NCI-H226 (cell line): ENCODE measurements around the gene ROBO2.
A peak's percentile ranks its signal among the peaks of the same experiment; 100 is the strongest.

Source experiments
- DNase-seq: peaks from one replicate; pipeline ENCODE4 v3.0.0-alpha.2; 2015

The ROBO2 gene, protein sequence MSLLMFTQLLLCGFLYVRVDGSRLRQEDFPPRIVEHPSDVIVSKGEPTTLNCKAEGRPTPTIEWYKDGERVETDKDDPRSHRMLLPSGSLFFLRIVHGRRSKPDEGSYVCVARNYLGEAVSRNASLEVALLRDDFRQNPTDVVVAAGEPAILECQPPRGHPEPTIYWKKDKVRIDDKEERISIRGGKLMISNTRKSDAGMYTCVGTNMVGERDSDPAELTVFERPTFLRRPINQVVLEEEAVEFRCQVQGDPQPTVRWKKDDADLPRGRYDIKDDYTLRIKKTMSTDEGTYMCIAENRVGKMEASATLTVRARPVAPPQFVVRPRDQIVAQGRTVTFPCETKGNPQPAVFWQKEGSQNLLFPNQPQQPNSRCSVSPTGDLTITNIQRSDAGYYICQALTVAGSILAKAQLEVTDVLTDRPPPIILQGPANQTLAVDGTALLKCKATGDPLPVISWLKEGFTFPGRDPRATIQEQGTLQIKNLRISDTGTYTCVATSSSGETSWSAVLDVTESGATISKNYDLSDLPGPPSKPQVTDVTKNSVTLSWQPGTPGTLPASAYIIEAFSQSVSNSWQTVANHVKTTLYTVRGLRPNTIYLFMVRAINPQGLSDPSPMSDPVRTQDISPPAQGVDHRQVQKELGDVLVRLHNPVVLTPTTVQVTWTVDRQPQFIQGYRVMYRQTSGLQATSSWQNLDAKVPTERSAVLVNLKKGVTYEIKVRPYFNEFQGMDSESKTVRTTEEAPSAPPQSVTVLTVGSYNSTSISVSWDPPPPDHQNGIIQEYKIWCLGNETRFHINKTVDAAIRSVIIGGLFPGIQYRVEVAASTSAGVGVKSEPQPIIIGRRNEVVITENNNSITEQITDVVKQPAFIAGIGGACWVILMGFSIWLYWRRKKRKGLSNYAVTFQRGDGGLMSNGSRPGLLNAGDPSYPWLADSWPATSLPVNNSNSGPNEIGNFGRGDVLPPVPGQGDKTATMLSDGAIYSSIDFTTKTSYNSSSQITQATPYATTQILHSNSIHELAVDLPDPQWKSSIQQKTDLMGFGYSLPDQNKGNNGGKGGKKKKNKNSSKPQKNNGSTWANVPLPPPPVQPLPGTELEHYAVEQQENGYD (N-terminal part only)

DNA sequence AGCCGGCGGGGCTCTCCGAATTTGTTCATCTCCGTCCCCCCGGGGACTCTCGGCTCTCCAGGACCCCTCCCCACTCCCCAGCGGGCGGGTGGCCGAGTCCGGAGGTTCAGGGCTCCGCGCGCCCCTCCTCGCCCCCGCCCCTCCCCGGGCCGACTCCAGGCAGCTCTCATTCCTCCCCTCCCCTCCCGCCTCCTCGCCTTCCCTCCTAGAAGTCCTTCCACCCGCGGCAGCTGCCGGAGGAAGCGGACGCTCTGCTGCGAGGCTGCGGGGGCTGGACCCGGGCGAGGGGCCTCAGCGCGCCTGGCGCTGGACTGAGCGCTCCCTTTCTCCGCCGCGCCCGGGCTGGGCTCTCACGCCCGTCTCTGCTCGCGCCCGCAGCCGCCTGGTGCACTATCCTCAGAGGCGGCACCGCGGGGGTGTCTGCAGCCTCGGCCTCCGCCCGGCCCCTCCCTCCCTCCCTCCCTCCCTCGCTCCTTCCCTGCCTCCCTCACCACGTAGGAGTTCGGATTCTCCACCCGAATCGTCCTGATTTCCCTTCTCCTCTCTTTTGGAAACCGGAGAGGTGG is at the start of gene ROBO2:
TSS of gene ROBO2 (plus strand) at position 494 of the 566 bp plus-strand sequence. CDS start 687 bp downstream, outside the sequence.
- DNase-seq = no peak

DNA sequence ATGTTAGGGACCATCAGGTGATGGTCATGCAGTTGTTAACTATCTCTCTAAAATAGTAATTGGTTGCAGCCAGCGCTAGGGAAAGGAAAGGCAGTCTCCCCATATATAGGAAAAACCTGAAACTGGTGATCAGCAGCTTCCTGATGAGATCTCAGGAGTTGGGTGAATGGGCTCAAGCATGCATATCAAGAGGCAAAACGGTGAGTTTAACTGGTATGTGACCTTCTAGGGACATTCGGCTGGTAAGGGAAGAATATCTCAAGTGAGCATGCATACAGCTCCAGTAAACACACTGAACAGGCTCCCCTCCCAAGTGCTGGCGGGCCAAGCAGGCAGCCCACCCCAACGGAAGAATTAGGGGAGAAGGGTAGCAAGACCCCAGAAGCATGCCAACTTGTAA is 49.3 kb upstream of the ROBO2 start:
- DNase-seq = no peak

DNA sequence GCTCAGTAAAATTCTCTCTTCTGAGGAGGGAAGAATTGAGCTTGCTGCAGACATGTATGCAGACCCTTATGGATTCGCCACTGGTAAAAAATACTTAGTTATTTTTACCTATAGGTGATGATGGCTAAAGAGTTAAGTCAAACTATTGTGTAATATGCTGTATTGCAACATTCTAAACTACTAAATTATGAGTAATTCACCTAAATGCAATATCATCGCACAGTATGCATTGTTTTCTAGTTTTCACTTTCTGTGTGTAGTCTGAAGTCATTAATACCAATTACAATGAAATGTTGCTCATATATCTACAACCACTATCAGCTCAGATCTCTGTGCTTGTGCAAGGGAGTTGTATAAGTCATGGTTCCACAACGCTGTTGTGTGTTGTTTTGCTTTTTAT is 48.7 kb upstream of the ROBO2 start:
- DNase-seq = no peak

DNA sequence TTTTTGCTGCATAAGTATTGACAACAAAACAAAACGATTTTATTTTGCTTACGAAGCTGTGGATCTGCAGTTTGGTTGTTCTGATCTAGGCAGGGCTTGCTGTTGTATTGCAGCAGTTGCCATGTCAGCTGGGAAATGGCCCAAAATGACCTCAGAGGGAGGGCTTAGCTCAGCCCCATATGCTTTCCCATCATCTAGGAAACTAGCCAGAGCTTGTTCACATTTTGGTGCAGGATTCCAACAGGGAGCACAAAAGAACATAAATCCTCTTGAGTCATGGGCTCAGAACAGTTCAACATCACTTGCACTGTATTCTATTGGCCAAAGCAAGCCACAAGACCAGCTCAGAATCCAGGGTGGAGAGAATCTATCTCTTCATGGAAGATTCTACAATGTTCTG is 42.2 kb upstream of the ROBO2 start:
- no peak for DNase-seq

DNA sequence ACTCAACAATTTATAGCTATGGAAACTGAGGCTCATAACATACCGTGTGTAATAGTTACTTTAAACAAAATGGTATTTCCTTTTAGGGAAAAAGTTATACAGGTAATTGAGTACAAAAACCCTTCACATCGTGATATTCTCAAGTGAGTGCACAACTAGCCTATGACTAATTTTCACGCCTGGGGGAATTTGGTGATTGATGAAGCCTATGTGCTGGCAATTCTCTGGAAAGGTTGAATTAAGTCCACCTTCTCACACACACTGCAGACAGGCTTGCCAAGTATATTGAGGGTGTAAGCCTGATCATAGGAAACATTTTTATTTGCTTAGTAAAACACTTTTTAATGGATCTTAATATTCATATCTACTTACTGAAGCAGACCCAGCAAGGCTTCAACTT is 41.3 kb upstream of the ROBO2 start:
- no peak for DNase-seq

DNA sequence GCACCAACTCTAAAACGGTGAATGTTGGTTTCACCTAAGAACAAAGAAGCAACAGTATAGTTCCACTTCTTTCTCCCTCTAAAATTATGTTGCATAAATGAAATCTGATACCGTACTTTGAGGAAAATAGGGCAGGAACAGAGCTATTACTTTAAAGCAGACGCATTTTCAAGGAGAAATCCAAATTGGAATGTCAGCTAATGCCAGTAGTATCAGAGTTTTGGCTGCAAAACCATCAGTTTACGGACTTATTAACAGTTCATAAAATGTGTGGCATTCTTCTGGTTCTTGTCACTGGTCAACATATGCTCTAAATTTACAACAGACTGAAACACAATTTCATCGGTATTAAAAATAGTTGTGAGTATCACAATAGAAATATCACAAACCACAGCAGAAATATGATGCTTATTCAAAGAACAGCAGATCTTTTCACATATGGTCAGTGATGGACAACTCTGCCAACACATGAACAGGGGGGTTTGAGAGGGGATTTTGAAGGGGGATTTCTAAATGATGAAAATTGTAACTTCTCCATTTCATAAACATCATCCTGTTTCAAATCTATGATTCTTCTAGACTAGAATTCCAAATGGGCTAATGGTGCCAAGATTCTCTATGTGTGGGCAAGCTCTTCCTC is 38.7 kb upstream of the ROBO2 start:
- no peak for DNase-seq

DNA sequence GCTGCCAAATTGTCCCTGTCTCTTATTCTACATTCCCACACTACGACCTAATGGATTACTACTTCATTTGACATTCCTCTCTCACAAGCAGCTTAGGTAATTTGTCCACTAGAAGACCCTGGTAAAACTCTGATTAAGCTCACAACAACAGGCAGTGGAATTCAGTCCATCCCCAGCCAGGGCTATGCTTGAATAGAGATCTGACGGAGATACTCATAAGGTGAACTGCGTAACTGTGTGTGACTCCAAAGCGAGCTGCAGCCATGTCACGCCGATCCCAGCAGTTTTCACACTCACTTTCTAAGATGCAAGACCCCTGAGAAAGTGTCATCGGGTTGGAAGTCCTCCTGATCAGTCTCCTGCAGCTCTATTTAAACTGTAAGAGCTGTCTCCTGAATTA is 25.7 kb upstream of the ROBO2 start:
- DNase-seq = no peak

DNA sequence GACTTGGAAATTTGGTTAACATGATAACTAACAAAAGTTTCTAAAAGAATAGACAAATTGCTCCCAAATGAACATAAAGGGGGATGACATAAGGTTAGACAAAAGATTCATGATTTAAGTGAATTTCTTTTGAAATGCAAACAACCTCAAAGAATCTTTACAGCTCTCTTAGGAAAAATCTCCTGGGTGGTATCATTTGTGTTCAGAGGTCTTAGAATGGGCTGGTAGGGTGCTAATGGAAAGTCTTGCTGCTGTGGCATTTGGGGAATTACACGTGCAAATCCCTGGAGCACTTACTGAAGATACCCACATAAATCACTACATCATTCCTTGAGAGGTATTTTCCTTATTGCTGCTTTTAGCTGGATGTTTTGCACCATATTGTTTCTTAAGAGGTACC is 14.4 kb upstream of the ROBO2 start:
- DNase-seq = no peak

DNA sequence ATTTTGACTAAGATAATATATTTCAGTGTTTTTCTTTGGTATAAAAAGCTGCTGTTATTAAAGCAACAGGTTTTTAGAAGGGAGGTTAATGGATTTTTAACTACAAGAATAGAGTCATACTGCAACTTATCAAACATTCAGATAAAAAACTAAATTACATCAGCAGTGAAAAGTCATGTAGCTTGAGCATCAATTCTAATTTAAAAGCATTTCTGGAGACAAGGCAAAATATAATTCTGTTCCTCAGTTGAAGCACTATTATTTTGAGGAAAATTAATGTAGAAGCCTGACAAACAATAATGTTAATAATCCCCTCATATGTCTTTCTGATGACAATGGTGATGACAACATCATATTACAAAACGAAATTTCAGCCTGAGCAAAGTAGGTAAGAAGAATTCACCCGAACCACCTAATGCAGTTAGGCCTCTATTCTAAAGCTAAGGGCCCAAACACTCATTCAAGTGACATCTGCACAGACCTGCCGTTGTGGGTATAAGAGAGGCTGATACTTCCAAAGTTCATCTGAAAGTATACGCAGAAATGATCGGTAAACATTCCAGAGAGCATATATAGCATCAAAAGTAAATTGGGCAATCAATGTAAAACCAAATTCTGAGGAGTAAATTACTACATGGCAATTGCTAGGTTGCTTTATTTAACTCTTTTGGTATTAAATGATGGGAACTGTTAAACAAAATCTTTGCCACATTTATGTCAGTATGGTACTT is 12.8 kb upstream of the ROBO2 start:
- DNase-seq = no peak

DNA sequence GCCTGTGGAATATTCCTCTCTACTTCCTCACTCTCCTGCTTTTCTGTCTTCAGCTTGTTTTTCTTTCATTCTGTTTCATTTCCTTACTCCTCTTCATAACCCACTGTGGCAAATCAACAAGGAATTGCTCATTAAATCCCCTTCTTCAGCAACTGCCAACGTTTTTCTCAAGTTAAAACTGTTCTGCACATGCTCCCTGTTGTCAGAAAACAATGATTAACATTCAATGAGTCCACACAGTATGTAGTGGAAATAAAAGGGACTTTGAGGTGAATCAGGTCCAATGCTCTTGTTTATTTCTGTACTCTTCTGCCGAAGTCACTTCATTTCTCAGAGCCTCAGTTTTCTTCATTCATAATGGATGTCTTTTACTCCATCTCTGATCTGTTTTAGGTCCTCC is 11.9 kb upstream of the ROBO2 start:
- DNase-seq = no peak

DNA sequence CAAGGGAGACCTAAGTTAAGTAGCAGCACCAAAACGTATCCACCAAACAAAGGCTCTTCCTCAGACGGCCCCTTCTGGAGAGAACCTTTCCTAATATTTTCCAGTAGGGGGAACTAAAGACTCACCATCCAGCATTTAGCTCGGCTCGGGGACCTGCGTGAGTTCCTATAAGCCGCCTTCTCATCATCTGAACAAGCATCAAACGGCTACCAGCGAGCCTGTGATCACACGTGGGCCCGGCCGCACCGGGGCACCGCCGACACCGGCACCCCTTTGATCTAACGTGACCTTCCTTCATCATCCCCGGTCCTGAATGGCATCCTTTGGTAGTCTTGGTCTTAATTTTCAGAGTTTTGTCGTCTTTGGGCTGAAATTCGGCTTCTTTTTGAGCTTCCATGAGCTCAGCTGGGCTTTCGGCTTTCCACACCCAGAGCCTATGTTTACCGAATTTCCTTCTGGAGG is 1.4 kb upstream of the ROBO2 start:
- DNase-seq = peak; percentile 49

DNA sequence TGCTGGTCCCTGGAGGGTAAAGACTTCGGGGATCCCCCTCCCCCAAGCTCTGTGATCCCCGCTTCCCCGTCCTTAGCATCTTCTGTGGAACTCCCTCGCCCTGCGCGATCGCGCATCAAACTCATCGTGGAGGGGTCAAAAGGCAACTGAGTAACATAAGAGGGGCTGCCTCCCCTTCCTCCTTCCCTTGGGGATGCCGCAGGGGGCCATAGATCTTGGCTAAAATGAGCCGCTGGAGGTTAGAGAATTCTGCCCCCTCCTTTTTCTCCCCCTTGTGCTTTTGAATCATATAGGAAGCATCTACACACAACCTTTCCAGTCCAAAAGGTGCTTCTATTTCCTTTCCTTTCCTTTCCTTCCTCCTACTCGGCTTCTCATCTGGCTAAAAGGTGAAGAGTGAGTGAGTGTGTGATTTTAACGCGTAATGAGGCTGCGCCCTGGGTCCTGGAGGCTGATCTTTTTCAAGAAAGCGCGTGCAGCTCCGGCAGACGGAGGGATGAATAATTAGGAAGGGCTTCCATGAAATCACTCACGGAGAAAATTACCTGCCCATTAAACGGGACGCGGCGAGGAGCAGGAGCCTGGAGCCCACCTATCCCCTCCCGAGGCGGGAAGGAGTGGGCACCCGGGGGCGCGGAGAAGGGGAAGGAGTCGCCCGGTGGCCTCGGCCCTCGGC is 831 bp upstream of the ROBO2 start:
- no peak for DNase-seq

DNA sequence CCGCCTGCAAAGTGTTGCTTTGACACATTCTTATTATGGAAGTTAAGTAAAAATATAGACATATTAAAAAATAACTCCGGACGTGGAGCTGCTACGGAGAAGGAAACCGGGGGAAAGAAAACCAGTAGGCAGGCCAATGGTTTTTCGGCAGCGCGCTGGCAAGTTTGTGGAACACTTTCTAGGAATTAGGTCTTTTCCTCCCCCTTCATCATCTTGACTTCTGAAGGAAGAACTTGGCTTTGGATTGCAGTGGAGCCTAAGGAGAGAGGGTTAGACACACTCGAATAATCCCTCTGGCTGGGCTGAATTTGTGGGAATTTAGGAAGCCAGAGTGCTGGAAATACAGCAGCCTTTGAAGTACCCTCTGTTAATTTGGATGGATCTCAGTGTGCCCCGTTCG is 317 bp downstream of the ROBO2 start:
- DNase-seq = no peak

DNA sequence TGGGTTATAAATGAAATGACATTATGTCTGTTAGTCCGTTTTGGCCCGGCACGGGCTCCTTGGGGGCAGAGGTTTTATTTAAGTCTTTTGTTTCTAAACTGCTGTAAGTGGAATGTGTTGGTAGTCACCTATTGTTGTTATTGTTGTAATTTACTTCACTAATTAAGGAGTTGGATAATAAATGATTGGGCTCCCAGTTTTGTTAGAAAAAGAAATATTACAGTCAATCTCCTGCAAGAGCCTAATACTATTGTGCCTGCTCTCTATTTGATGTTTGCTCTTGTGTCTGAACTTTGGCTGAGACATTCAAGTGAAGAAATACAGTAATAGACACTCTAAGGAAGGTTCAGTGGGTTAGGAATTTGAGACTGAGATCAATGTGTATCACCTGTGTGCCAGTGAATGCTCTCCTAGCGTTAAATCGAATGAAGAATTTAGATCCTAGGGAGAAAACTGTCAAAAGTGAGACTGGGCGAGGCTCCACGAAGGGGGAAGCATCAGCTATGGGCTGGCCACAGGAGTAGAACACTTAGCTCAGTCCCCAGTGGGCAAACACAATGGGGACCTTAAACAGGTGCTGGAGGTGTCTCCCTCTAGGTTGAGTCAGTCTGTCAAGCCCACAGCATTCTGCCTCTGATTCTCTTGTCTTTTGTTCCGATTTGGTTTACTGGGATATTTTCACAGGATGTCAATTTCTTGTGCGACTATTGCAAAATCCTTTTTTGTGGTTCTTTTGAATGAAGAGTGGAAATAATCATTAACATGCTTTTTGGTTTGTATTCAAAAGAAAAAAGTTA is 1.2 kb downstream of the ROBO2 start:
- no peak for DNase-seq

DNA sequence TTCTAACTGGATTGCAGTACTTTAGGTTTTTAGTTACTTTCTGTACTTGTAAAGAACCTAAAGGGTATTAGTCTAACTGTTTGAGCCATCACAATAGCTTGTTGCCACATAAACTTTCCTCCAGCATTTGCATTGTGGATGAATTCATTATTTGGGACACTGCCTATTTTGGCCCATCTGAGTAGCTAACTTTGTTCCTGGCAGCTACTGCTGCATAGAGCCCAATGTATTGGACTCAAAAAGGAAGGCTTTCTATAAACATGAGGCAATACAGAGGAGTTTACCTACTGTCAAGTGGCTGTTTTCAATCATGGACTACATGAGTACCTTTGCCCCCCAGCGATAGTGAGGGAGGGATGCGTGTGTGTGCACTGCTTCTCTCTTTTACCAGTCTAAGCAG is 1.9 kb downstream of the ROBO2 start:
- DNase-seq = no peak

DNA sequence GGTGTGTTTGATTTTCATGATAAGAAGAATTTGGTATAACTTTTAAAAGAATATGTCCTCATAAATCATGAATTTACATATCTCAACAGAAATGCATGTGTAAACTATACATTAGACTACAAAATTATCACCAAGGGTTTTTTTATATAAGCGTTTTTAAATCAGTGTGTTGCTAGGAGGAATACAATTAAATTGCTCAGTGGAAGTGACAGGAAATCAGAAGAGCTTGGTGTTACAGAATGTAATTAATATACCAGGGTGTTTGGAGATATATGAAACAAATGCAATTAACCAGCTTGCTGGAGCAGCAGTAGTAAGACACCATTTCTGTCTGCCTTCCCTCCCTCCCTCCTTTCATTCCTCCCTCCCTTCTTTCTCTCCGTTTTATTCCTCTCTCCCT is 2.4 kb downstream of the ROBO2 start:
- DNase-seq = no peak

DNA sequence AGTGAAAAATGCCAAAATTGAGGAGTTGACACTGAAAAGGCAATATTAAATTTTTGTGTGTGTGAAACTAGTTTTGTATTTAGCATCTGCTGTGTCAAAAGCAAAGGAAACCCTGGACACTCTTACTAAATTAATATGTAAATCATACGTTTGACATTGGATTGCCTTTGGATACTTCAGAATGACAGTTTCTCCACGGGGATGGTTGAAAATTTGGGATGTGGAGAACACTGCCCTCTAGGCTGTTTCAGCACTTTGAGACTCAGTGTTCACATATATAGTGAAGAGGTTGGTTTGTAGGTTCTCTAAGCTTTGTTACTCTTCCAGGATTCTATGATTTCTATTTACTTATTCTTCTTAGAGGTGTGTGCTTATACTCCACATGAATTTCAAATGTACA is 3.0 kb downstream of the ROBO2 start:
- no peak for DNase-seq

DNA sequence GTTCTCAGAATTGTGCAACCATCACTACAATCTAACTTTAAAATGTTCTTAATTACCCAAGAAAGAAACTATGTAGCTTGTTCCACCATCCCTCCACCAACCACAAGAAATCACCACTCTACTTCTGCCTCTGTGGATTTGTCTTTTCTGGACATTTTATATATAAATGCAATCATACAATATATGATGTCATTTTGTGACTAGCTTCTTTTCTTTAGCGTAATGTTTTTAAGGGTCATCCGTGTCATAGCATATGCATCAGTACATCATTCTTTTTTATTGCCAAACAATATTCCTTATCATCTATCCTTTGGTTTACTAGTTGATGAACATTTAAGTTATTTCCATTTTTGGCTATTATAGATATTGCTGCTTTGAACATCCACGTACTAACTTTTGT is 5.8 kb downstream of the ROBO2 start:
- no peak for DNase-seq

DNA sequence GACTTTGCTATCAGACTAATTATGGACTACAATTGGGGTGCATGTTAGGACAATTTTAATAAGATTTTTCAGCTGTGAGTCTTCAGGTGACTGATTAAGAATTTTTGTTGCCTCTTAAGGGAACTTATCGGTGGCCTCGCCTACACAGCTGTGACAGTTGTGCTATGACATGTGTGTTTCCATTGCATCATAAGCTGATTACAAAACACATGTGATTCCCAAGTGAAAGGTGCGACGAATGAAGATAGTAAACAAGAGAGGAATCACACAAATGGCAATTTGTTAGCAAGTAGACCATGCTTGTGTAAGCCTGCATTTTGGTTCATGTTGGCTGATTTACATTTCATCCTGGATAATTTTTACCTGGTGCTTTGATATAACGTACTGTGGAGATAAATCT is 8.3 kb downstream of the ROBO2 start:
- no peak for DNase-seq

DNA sequence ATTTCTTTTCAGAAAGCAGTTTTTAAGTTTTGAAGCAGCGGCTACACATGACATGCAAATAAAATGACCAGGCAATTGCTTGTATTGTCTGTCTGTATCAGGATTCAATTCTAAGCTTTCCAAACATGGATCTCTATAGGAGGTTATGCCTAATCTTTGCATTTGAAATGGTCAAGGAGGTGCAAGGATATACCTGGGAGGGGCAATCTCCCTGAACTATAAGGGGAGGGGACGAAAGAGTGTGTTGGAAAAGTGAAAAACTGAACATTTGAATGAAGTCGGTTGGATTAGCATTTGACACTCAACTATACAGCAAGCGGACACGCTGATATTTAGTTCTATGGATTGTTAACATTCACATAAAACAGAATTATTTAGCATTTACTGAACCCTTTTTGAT is 11.7 kb downstream of the ROBO2 start:
- no peak for DNase-seq
